AG04449 (cell line): ENCODE results near the gene MGP.

Experiments
- CTCF ChIA-PET: fragments of 350-600 bp; formaldehyde crosslinking; extraction: SDS; loops from one replicate; lab custom pipeline; 2021; ENCODE audit warnings: antibody characterized with exemption; lab: Yijun Ruan, JAX
- POLR2A ChIA-PET: fragments of 400-600, 350-600 bp; formaldehyde crosslinking; extraction: SDS; loops from one replicate; lab custom pipeline; 2020; ENCODE audit warnings: antibody characterized with exemption, inconsistent platforms; lab: Yijun Ruan, JAX
- DNase-seq: peaks from one replicate; pipeline ENCODE4 v3.0.0-alpha.2; 2010; ENCODE audit warnings: low read depth, low spot score
- H3K4me3 ChIP-seq: 2 replicates; pipeline ENCODE4 v1.5.1; 2011; ENCODE audit warnings: low read depth, mild to moderate bottlenecking, control low read depth, low read length
- TF ChIP-seq, protein P1 (sequence below): IDR thresholded peaks from one replicate; pipeline ENCODE4 v1.5.1; 2011; ENCODE audit warnings: mild to moderate bottlenecking, moderate library complexity, low read length, control low read depth, inconsistent platforms; ENCODE audit not compliant: insufficient read depth; ENCODE audit errors: missing control alignments

MGP gene

GRCh38 chr12:14850929-14851663 is 34.6 kb downstream of the MGP start:
- CTCF ChIA-PET = interaction anchor here (1.8 to 12.7 kb wide), 3 partner anchors 41 to 371 kb away, joined by 4 to 179 read pairs (median 5); no protein-coding TSS in a partner anchor
- POLR2A ChIA-PET = no interaction called here

DNA sequence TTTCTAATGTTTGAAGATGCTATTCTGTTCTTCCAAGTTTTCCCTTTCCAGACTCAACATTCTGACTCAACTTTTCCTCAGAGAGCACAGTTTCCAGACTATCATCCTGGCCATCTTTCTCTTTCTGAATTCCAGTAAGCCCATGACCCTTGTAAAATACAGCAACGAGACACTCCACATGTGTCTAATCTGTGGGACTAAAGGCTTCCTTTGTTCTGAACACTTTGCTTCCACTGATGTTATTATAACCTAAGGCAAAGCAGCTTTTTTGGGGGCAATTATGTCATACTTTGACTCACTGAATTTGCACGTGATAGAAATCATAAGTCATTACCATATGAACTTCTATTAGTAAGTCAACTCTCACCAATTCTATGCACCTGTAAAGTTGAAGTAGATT is 36.0 kb downstream of the MGP start:
- ChIA-PET POLR2A (no interaction called here), CTCF (interaction anchor here (1.8 to 12.7 kb wide), 3 partner anchors 40 to 372 kb away, joined by 4 to 179 read pairs (median 5); no protein-coding TSS in a partner anchor)
- H3K4me3 ChIP-seq = no peak overlapping the region
- DNase-seq = no peak
- TF ChIP-seq, protein P1, sequence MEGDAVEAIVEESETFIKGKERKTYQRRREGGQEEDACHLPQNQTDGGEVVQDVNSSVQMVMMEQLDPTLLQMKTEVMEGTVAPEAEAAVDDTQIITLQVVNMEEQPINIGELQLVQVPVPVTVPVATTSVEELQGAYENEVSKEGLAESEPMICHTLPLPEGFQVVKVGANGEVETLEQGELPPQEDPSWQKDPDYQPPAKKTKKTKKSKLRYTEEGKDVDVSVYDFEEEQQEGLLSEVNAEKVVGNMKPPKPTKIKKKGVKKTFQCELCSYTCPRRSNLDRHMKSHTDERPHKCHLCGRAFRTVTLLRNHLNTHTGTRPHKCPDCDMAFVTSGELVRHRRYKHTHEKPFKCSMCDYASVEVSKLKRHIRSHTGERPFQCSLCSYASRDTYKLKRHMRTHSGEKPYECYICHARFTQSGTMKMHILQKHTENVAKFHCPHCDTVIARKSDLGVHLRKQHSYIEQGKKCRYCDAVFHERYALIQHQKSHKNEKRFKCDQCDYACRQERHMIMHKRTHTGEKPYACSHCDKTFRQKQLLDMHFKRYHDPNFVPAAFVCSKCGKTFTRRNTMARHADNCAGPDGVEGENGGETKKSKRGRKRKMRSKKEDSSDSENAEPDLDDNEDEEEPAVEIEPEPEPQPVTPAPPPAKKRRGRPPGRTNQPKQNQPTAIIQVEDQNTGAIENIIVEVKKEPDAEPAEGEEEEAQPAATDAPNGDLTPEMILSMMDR = no peak

More at GRCh38 chr12:14850929-14851663, 34.6 kb downstream of the MGP start:
- no peak overlapping the region for H3K4me3 ChIP-seq
- DNase-seq = no peak
- TF ChIP-seq, protein P1 = no peak

DNA sequence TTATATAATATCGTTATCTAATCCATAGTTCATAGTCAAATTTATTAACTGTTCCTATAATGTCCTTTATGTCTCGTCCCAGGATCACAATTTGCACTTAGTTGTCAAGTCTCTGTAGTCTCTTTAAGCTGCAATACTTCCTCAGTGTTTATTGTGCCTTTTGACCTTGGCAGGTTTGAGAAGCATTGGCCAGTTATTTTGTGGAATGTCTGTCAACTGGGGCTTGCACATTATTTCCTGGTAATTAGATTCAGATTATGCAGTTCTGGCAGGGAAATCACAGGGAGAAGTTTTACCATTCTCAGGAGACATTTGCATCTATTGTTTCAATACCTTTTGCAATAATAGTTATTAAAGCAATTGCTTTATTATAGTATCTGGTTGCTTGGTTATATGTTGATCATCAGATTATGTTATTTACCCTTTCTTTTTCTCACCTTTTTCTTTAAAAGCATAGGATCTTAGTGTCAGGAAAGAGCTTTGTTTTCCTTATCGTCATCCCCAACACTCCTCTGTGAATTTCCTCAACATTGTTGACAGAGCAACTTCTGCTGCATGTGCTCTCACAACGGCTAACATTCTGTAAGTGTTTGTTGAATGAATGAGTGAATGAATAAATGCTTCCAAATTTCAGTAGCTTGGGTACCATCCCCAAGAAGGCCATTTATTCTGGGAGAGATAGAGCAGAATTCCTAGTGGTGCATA is 38.6 kb downstream of the MGP start:
- no peak overlapping the region for H3K4me3 ChIP-seq
- no peak for DNase-seq
- POLR2A ChIA-PET = no interaction called here
- CTCF ChIA-PET = interaction anchor here (1.0 to 12.7 kb wide), 10 partner anchors 10 to 375 kb away, joined by 3 to 179 read pairs (median 4); partner anchors contain the start of gene RERG
- TF ChIP-seq, protein P1 = no peak

GRCh38 chr12:14846042-14846587 is 39.5 kb downstream of the MGP start:
- no peak overlapping the region for H3K4me3 ChIP-seq
- CTCF ChIA-PET = interaction anchor here (0.7 to 12.7 kb wide), 12 partner anchors 8 to 376 kb away, joined by 3 to 179 read pairs (median 4); partner anchors contain the start of gene RERG
- TF ChIP-seq, protein P1 = no peak
- DNase-seq = no peak
- POLR2A ChIA-PET = no interaction called here

- POLR2A ChIA-PET = no interaction called here
Measured at GRCh38 chr12:14845350-14845750, 40.3 kb downstream of the MGP start.

More at GRCh38 chr12:14845350-14845750, 40.3 kb downstream of the MGP start:
- TF ChIP-seq, protein P1 = peak; percentile 56
- no peak overlapping the region for H3K4me3 ChIP-seq
- CTCF ChIA-PET = interaction anchor here (0.7 to 12.7 kb wide), 10 partner anchors 8 to 373 kb away, joined by 3 to 179 read pairs (median 4); no protein-coding TSS in a partner anchor
- DNase-seq = no peak
